GM12873 (cell line): Measurements from ENCODE around the gene PRDM16.

Source experiments
- CTCF ChIP-seq: IDR thresholded peaks from 2 replicates; pipeline ENCODE4 v1.5.1; 2012; ENCODE audit warnings: low read depth, mild to moderate bottlenecking, moderate library complexity, low read length, control low read depth; ENCODE audit not compliant: insufficient read depth; ENCODE audit errors: missing control alignments

PRDM16 gene

DNA sequence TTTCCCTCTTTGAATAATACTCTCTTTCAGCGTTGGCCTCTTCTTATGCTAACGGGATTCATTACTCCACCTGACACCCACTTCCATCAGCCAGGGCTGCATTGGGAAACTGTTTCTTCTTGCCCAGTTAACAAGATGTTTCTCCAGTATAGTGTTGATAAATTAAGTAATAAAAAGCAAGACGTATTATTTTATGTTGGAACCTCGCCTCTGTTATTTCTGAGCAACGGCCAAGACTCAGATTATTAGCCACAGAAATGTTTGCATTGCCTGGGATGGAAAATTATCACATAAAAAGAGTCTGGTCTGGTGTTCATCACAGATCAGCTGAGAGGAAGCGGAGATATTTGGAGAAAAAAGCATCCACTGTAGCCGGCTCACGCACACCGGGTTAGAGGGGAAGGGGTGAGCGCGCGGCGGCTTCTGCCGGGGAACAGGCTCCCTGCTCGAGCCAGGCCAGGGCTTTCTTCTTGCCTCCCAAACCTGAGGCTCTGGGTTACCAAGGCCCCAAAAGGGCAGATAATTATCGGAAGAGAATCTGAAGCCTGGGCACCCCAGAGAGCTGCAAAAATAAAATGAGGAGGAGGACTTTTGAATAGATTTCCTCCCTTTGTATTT is 189.5 kb downstream of the PRDM16 start:
- TF ChIP-seq CTCF: no peak

GRCh38 chr1:3259020-3259419 is 190.0 kb downstream of the PRDM16 start:
- no peak for TF ChIP-seq CTCF

- no peak for TF ChIP-seq CTCF
Measured at GRCh38 chr1:3261007-3261968, 192.3 kb downstream of the PRDM16 start.

GRCh38 chr1:3261969-3262579 is 193.1 kb downstream of the PRDM16 start:
- TF ChIP-seq CTCF: no peak

GRCh38 chr1:3262681-3263286 is 193.8 kb downstream of the PRDM16 start:
- no peak for TF ChIP-seq CTCF

- no peak for TF ChIP-seq CTCF
Measured at GRCh38 chr1:3263790-3264189, 194.8 kb downstream of the PRDM16 start.

DNA sequence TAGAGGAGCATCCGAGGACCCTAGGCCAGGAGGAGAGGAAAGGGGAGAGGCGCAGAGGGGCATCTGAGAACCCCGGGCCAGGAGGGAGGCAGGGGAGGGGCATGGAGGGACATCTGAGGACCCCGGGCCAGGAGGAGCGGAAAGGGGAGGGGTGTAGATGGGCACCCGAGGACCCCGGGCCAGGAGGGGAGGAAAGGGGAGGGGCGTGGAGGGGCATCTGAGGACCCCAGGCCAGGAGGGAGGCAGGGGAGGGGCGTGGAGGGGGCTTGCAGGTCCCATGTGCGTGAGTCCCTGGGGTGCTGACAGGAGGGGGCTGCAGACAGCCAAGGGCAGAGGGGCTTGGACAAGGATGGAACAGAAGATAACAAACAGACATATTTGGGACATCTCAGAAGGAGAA is 195.5 kb downstream of the PRDM16 start:
- no peak for TF ChIP-seq CTCF
